Measurements from ENCODE around the gene GMIP. TPM values are rescaled to one million over a fixed set of nuclear protein-coding genes. Genes with fewer than 3 reads are reported as not detected.

GMIP gene
- total RNA-seq, 4 donors from 2014 or later, result 6.9 to 15.9 (median 7.5) TPM

GRCh38 chr19:19582471-19582870, 61.0 kb downstream of the GMIP start:
- H3K4me1 ChIP-seq, result no peaks in the 10 kb centered on the region
- 91% methylated on average over 6 of the region's 6 CpGs for WGBS
- no peaks in the 10 kb centered on the region for H3K9me3 ChIP-seq
- no peaks in the 10 kb centered on the region for H3K36me3 ChIP-seq
- DNase-seq (ENCODE audit: extremely low spot score), result no peak
- intact Hi-C loops (cut with DNase I), result no loop called here
- H3K27me3 ChIP-seq, result peaks cover 0 to 3% (median 0%) of the 10 kb centered on the region in 4 donors
- H3K4me3 ChIP-seq, result no peak overlapping the region
- TF ChIP-seq POLR2A (IDR thresholded peaks at IDR 0.05; ENCODE audit: low read depth) (no peak), CTCF (IDR thresholded peaks at IDR 0.05) (no peak)
- no peak overlapping the region for H3K27ac ChIP-seq (replicated peaks in 1 of 4)

GRCh38 chr19:19581391-19581790, 62.1 kb downstream of the GMIP start:
- no peak for DNase-seq (ENCODE audit: extremely low spot score)
- intact Hi-C loops (cut with DNase I), result no loop called here
- H3K9me3 ChIP-seq, result no peaks in the 10 kb centered on the region
- TF ChIP-seq POLR2A (IDR thresholded peaks at IDR 0.05; ENCODE audit: low read depth) (no peak), POLR2AphosphoS5 (IDR thresholded peaks at IDR 0.05) (no peak), EP300 (IDR thresholded peaks at IDR 0.05) (no peak), CTCF (IDR thresholded peaks at IDR 0.05) (no peak)
- 87% methylated on average over 13 of the region's 13 CpGs for WGBS
- no peaks in the 10 kb centered on the region for H3K36me3 ChIP-seq
- H3K4me1 ChIP-seq, result no peaks in the 10 kb centered on the region
- peaks cover 0 to 3% (median 0%) of the 10 kb centered on the region in 4 donors for H3K27me3 ChIP-seq
- no peak overlapping the region for H3K27ac ChIP-seq (replicated peaks in 1 of 4)
- no peak overlapping the region for H3K4me3 ChIP-seq

GRCh38 chr19:19580418-19580817, 63.0 kb downstream of the GMIP start:
- 100% methylated on average over 1 of the region's 4 CpGs for WGBS
- TF ChIP-seq POLR2AphosphoS5 (IDR thresholded peaks at IDR 0.05), result no peak
- no peak for TF ChIP-seq EP300 (IDR thresholded peaks at IDR 0.05)
- TF ChIP-seq CTCF (IDR thresholded peaks at IDR 0.05), result no peak
- no peak for TF ChIP-seq POLR2A (IDR thresholded peaks at IDR 0.05; ENCODE audit: low read depth)

GRCh38 chr19:19579533-19580361, 63.7 kb downstream of the GMIP start:
- no peaks in the 10 kb centered on the region for H3K36me3 ChIP-seq
- TF ChIP-seq POLR2A (IDR thresholded peaks at IDR 0.05; ENCODE audit: low read depth) (no peak), EP300 (IDR thresholded peaks at IDR 0.05) (no peak), CTCF (IDR thresholded peaks at IDR 0.05) (no peak), POLR2AphosphoS5 (IDR thresholded peaks at IDR 0.05) (no peak)
- H3K4me3 ChIP-seq, result no peak overlapping the region
- no peaks in the 10 kb centered on the region for H3K4me1 ChIP-seq
- peaks cover 0 to 3% (median 0%) of the 10 kb centered on the region in 4 donors for H3K27me3 ChIP-seq
- intact Hi-C loops (cut with DNase I), result no loop called here
- DNase-seq (ENCODE audit: extremely low spot score), result no peak
- no peak overlapping the region for H3K27ac ChIP-seq (replicated peaks in 1 of 4)
- H3K9me3 ChIP-seq, result no peaks in the 10 kb centered on the region
- 92% methylated on average over 20 of the region's 25 CpGs for WGBS

More at GRCh38 chr19:19580418-19580817, 63.0 kb downstream of the GMIP start:
- intact Hi-C loops (cut with DNase I), result no loop called here
- Histone ChIP-seq H3K9me3 (no peaks in the 10 kb centered on the region), H3K4me3 (no peak overlapping the region), H3K27me3 (peaks cover 0 to 3% (median 0%) of the 10 kb centered on the region in 4 donors), H3K36me3 (no peaks in the 10 kb centered on the region), H3K4me1 (no peaks in the 10 kb centered on the region), H3K27ac (replicated peaks in 1 of 4) (no peak overlapping the region)
- no peak for DNase-seq (ENCODE audit: extremely low spot score)

Other genes with a start within 250 kb of the GMIP start
- gene GATAD2A, start 238.0 kb downstream of the GMIP start, total RNA-seq, result 10 to 100 TPM; 34.9 to 60.5 (median 42.5) TPM
- 1 to 10 TPM in 3 of 4 donors, under 1 TPM in 1; 0.33 to 3.7 (median 1.5) TPM for gene TSSK6, start 128.1 kb downstream of the GMIP start, total RNA-seq
- 100 to 1,000 TPM in 2 of 4 donors, 10 to 100 TPM in 2; 75.0 to 186 (median 141) TPM for gene NDUFA13, start 127.4 kb downstream of the GMIP start, total RNA-seq
- gene YJEFN3, start 114.7 kb downstream of the GMIP start, total RNA-seq, result 1 to 10 TPM; 1.2 to 3.3 (median 2.8) TPM
- under 1 TPM; 0.13 to 0.52 (median 0.29) TPM for gene CILP2, start 105.4 kb downstream of the GMIP start, total RNA-seq
- 1 to 10 TPM in 1 of 4 donors, under 1 TPM in 2, not detected in 1; 0.66 to 3.7 (median 0.98) TPM for gene PBX4, start 25.0 kb downstream of the GMIP start, total RNA-seq
- gene LPAR2, start 15.4 kb downstream of the GMIP start, total RNA-seq, result 1 to 10 TPM in 2 of 4 donors, under 1 TPM in 2; 0.69 to 2.7 (median 1.0) TPM
- gene ATP13A1, start 20.0 kb upstream of the GMIP start, total RNA-seq, result 100 to 1,000 TPM in 1 of 4 donors, 10 to 100 TPM in 3; 59.3 to 104 (median 81.7) TPM
- gene ZNF101, start 25.2 kb upstream of the GMIP start, total RNA-seq, result 1 to 10 TPM; 4.5 to 7.1 (median 5.7) TPM
- gene ZNF14, start 89.5 kb upstream of the GMIP start, total RNA-seq, result 1 to 10 TPM; 5.1 to 7.9 (median 6.2) TPM
- gene ZNF506, start 178.1 kb upstream of the GMIP start, total RNA-seq, result 10 to 100 TPM; 18.5 to 24.1 (median 20.6) TPM
- gene ZNF253, start 222.2 kb upstream of the GMIP start, total RNA-seq, result 1 to 10 TPM; 5.1 to 7.1 (median 6.1) TPM

Measured in esophagus muscularis mucosa (tissue), 4 donors.